DND-41 (cell line): ENCODE data around the gene SPRR2D.
A peak's percentile ranks its signal among the peaks of the same experiment; 100 is the strongest.

ENCODE experiments used
- ATAC-seq: fragments of 200-7000 bp; cut with Tn5 transposase; 3 replicates; pipeline ENCODE4 v1.9.1; 2021; ENCODE audit warnings: low read depth; ENCODE audit not compliant: insufficient read depth
- DNase-seq: peaks from one replicate; pipeline ENCODE4 v3.0.0-alpha.2; 2020
- H2AFZ ChIP-seq: 2 replicates; pipeline ENCODE4 v1.6.0; 2012; ENCODE audit warnings: low read depth, low read length
- H3K27ac ChIP-seq: 2 replicates; pipeline ENCODE4 v1.5.1; 2012; ENCODE audit warnings: low read length, inconsistent platforms
- H3K27me3 ChIP-seq: fragments of 200-600 bp; sonication (generic); 2 replicates; pipeline ENCODE4 v1.6.0; 2012; ENCODE audit warnings: low read length, mild to moderate bottlenecking, inconsistent platforms; ENCODE audit not compliant: insufficient read depth, poor library complexity
- H3K36me3 ChIP-seq: 2 replicates; pipeline ENCODE4 v1.5.1; 2012; ENCODE audit warnings: low read length, inconsistent platforms; ENCODE audit not compliant: insufficient read depth
- H3K4me1 ChIP-seq: 2 replicates; pipeline ENCODE4 v1.5.1; 2012; ENCODE audit warnings: mild to moderate bottlenecking, low read length; ENCODE audit not compliant: insufficient read depth
- H3K4me2 ChIP-seq: 2 replicates; pipeline ENCODE4 v1.6.0; 2012; ENCODE audit warnings: mild to moderate bottlenecking, moderate library complexity, low read length, inconsistent platforms; ENCODE audit not compliant: insufficient read depth
- H3K4me3 ChIP-seq, 2 experiments: fragments of 200-600 bp in 1 of 2; shearing (Covaris generic) in 1 of 2; 2 replicates each; pipeline ENCODE4 v1.5.1; 2012 to 2016; ENCODE audit warnings: inconsistent platforms in 2 of 2, low read length in 2 of 2, mild to moderate bottlenecking in 2 of 2, low read depth in 1 of 2, moderate library complexity in 1 of 2
- H3K79me2 ChIP-seq: 2 replicates; pipeline ENCODE4 v1.6.0; 2012; ENCODE audit warnings: low read length, inconsistent platforms; ENCODE audit not compliant: insufficient read depth
- H3K9ac ChIP-seq: 2 replicates; pipeline ENCODE4 v1.6.0; 2012; ENCODE audit warnings: low read depth, mild to moderate bottlenecking, inconsistent platforms, low read length, moderate library complexity
- H3K9me3 ChIP-seq: 2 replicates; pipeline ENCODE4 v1.5.1; 2012; ENCODE audit warnings: low read length, moderate library complexity, mild to moderate bottlenecking, inconsistent platforms; ENCODE audit not compliant: insufficient read depth, severe bottlenecking
- H4K20me1 ChIP-seq: 2 replicates; pipeline ENCODE4 v1.6.0; 2012; ENCODE audit warnings: low read length; ENCODE audit not compliant: insufficient read depth
- CTCF ChIP-seq: IDR thresholded peaks from 2 replicates; pipeline ENCODE4 v1.5.1; 2012; ENCODE audit warnings: borderline replicate concordance, low read length, moderate library complexity, mild to moderate bottlenecking; ENCODE audit not compliant: poor library complexity, severe bottlenecking; ENCODE audit errors: extremely low read depth
- EZH2 ChIP-seq: IDR thresholded peaks from 3 replicates; pipeline ENCODE4 v1.6.1; 2012; ENCODE audit warnings: borderline replicate concordance, low read depth, mild to moderate bottlenecking, moderate library complexity, low read length, inconsistent platforms; ENCODE audit not compliant: severe bottlenecking

SPRR2D gene

GRCh38 chr1:153035211-153035610 lies 5.7 kb downstream of the SPRR2D start:
- Histone ChIP-seq H2AFZ (no peak overlapping the region), H3K9me3 (no peaks in the 10 kb centered on the region), H3K4me2 (no peak overlapping the region), H4K20me1 (no peaks in the 10 kb centered on the region), H3K27me3 (peaks cover 4% of the 10 kb centered on the region), H3K36me3 (no peaks in the 10 kb centered on the region), H3K79me2 (no peaks in the 10 kb centered on the region), H3K9ac (no peak overlapping the region), H3K4me3 (no peak overlapping the region), H3K4me1 (no peaks in the 10 kb centered on the region), H3K27ac (no peak overlapping the region)
- TF ChIP-seq CTCF (no peak), EZH2 (no peak)
- DNase-seq (no peak), ATAC-seq (no peak)

- H3K79me2 ChIP-seq: no peaks in the 10 kb centered on the region
- peak; percentile 44; the same call in 1 of the 3 replicates for ATAC-seq
Observed at GRCh38 chr1:153032677-153033308, 8.1 kb downstream of the SPRR2D start.

GRCh38 chr1:153032073-153032472 lies 8.8 kb downstream of the SPRR2D start:
- H4K20me1 ChIP-seq: no peaks in the 10 kb centered on the region
- no peaks in the 10 kb centered on the region for H3K79me2 ChIP-seq
- no peak overlapping the region for H3K27ac ChIP-seq
- no peak overlapping the region for H2AFZ ChIP-seq
- H3K27me3 ChIP-seq: peaks cover 4% of the 10 kb centered on the region
- no peaks in the 10 kb centered on the region for H3K9me3 ChIP-seq
- DNase-seq: no peak
- no peak overlapping the region for H3K4me2 ChIP-seq
- no peak overlapping the region for H3K4me3 ChIP-seq
- no peaks in the 10 kb centered on the region for H3K4me1 ChIP-seq
- ATAC-seq: no peak
- TF ChIP-seq CTCF: no peak
- no peak for TF ChIP-seq EZH2
- H3K36me3 ChIP-seq: no peaks in the 10 kb centered on the region
- H3K9ac ChIP-seq: no peak overlapping the region

More at GRCh38 chr1:153032677-153033308, 8.1 kb downstream of the SPRR2D start:
- no peak for DNase-seq
- Histone ChIP-seq H4K20me1 (no peaks in the 10 kb centered on the region), H3K4me2 (no peak overlapping the region), H3K27me3 (peaks cover 4% of the 10 kb centered on the region), H3K27ac (no peak overlapping the region), H3K9ac (no peak overlapping the region), H3K4me1 (no peaks in the 10 kb centered on the region), H3K36me3 (no peaks in the 10 kb centered on the region), H3K4me3 (no peak overlapping the region), H2AFZ (no peak overlapping the region), H3K9me3 (no peaks in the 10 kb centered on the region)
- TF ChIP-seq CTCF (peak; percentile 33), EZH2 (no peak)
